ENCODE measurements around the gene NOX3.

The NOX3 gene

DNA sequence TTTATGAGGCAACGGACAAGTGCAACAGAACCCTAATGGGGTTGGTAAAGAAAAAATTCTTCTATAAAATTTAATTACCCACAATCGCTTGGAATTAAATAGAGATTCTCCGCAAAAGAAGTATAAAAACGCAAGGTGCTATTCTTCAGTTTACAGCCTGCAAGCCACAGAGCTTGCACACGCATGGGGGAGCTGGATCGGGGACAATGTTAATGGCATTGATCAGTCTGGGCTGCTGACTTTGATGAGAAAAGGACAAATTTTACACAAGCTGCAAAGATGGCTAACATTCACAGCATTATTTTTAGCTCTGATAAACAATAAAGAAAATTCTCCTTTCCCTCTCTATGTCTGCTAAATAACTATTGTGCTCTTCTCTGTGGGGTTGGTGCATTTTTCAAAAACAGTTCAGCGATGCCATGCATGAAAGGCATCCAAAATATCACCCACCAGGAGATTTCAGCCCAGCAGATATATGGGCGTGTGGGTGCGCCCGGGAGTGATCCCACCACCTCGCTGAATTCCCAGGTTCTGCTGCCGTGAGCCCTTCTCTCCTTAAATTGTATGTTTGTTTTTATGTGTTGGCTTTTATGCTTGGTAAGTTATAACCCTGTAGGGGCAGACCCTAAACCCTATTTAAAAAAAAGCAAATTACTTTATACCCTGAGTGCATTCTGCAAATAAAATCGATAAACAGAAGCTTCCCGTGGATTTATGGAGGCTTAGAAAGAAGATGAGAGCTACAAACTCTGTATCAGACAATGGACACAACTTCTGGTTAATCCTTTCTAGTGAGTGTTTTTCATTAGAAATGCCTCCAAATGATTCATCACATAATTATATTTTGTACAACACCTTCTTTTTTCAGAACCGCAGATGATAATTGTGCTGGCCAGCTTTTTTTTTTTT lies 55.6 kb downstream of the NOX3 start:
- no peak for DNase-seq (ENCODE audit: low spot score)

DNA sequence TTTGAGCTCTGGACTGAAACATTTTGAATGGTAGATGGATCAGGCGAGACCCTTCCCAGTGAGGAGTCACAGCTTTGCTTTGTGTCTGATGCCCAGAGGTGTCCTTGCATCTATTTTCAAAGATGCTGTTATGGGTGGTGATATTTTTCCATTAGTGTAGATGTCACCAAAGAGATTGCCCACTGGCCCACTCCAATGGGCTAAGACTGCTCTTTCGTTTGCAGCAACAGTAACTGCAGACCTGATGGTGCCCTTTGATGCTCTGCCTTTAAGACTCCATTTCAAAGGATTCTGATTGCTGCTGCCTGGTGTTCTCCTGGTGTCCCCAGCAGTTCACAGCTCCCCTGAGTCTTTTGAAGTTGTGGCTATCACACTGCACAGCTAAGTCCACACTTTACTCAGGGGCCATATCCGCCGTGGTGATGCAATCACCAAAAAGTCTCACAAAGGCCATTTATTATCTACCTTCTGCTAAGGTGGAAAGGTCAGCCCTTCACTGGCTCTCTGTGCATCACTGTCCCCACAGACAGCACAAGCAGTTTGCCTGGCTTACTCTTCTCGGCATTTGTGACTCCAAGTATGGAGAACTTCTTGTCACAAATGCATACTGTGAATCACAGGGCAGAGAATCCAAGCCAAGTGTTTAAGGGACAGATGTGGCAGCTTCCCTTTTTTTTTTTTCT lies 56.4 kb downstream of the NOX3 start:
- DNase-seq (ENCODE audit: low spot score), result no peak

DNA sequence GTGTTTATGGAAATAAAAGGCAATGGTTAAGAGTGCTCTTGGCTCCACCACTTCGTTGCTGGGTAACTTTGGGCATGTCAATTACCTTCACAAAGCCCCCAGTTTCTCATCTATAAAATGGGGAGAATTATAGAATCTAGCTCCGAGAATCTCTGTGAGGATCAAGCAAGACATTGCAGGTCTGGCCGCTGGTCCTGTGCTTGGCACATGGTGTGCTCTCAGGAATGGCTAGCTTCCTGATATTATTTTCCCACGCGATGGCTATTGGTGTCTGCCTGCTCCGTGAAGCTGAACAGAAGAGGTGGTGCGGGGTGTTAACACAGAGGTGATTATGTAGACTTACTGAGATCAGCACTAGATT lies 57.0 kb downstream of the NOX3 start:
- no peak for DNase-seq (ENCODE audit: low spot score)

DNA sequence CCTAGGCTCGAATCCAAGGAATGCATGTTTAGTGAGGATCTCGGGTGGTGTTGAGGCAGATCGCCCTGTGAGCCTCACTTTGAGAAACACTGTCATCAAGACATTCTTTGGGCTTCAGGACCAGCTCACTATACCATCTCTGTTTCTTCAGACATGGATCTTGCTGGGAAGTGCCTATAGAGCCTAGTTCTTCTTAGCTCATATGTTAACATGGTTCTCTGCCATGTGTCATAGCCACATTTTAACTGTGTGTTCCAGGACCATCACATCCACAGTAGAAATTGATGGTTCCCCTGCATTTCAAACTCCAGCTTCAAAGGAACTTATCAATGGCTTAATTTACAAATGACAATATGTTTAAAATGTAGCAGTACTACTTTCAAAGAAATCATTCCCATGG lies 57.4 kb downstream of the NOX3 start:
- no peak for DNase-seq (ENCODE audit: low spot score)

DNA sequence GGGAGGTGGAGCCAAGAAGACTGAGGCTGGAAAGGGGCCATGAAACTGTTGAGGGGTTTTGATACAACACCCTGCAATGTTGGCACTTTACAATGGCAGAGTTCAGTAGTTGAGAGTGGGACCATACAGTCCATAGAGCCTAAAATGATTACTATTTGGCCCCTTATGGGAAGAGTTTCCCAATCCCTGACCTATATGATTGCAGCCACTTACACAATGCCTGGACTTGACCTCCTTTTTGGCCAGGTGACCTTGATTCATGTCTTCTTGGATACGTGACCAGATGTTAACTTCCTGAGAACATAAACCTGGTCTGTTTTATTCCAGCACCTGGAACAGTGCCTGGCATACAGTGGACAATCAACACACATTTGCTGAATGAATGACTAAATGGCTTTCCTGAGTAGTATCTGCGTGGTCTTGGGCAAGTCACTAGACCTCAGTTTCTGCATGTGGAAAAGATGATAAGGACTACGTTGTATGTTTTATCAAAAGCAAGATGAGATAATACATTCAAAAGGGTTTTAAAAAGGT lies 58.4 kb downstream of the NOX3 start:
- DNase-seq (ENCODE audit: low spot score), result no peak

DNA sequence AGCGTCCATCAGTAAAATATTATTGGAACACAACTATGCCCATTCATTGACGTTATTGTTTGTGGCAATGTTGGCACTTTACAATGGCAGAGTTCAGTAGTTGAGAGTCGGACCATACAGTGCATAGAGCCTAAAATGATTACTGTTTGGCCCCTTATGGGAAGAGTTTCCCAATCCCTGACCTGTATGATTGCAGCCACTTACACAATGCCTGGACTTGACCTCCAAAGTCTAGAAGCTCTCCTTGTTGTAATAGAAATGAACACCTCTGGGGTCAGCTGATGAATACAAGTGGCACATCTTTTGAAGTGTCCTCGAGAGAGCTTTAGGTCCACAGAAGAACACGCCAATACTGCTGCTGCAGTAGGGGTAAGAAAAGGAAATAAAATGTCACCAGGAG lies 59.0 kb downstream of the NOX3 start:
- DNase-seq (ENCODE audit: low spot score), result no peak

DNA sequence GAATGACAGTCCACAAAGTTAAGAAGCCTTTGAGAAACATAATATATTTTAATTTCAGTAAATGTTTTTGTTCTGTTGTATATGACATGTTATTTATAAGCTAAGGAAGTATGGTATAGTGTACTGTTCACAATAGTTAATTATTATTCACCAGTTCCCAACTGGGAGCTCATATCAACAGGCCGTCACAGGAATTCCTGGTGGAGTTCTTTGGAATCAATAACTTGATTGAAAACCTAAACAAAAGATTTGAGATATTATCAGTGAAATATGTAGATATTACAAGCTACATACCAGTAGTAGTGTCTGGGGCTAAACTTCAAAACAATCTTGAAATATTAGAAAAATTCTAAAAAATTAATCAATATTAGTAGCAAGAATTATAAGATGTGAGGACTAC lies 60.3 kb downstream of the NOX3 start:
- no peak for DNase-seq (ENCODE audit: low spot score)

DNA sequence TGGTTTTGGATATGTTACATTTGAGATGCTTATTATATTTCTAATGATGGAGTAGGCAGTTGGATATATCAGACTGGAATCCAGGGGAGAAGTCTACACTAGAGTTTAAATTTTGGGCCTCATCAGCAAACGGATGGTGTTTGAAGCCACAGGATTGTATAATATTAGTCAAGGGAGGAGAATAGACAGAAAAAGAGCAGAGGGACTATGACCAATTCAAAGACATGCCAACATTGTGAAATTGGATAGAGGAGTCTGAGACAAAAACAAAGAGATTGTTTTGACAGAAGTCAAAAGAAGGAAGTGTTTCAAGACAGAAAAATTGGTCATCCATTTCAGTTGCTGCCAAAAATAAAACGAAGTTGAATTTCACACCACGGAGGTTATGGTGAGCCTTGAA lies 66.5 kb downstream of the NOX3 start:
- DNase-seq (ENCODE audit: low spot score), result no peak

DNA sequence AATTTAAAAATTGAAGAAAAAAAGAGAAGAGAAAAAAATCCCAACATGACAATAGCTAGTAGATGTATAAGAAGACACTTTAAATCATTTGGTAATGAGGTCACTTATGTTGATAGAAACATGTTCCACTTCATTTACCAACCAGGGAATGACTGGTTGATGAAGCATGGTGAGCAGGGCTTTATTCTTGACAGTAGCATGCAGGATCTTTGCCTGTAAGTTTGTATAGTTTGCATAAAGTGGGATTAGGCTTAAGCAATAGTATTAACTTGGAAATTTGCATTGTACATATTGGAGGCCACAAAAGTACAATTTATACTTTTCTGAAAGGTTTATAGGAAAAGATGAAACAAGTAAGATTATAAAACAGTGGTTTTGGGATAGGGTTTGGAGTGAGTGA lies 67.0 kb downstream of the NOX3 start:
- no peak for DNase-seq (ENCODE audit: low spot score)

DNA sequence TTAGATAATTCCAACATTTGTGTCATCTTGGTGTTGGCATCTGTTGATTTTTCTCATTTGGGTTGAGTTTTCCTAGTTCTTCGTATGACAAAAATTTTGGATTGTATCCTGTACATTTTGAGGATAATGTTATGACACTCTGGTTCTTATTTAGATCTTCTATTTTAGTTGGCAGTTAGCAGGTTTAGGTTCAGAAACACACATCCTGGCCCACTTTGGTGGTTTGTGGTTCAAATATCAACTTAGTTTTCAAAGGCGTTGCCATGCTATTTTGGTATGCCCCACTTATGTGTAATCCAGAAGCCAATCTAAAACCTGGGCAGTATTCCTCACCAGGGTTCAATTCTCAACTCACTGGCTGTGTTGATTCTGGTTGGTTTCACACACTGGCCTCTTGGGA lies 68.2 kb downstream of the NOX3 start:
- no peak for DNase-seq (ENCODE audit: low spot score)

DNA sequence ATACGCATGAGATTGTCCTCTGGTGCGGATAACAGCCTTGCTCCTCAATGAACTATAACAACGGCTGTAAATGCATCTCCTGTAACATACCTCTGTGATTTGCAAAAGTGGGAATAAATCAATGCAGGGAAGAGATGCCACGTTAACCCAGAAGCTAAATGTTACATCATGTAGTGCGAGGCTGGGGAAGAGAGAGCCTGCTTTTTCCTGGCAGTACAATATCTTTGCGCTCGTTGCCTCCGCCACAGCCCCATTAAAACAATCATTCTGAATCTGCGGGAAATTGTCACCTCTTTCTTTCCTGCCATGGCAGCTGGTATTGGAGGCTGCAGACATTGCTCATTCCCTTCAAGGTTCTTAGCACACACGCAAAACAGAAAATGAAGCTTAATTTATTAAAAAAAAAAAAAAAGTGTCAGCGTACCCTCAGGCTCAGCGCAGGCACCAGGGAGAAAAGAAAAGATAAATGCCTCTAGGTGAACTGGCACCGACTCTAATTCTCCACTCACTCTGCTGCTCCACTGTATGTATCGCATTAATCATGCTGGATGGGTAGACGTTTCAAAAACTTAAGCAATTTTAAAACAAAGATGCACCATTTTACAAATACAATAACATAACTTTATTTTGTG lies 71.2 kb downstream of the NOX3 start:
- no peak for DNase-seq (ENCODE audit: low spot score)

DNA sequence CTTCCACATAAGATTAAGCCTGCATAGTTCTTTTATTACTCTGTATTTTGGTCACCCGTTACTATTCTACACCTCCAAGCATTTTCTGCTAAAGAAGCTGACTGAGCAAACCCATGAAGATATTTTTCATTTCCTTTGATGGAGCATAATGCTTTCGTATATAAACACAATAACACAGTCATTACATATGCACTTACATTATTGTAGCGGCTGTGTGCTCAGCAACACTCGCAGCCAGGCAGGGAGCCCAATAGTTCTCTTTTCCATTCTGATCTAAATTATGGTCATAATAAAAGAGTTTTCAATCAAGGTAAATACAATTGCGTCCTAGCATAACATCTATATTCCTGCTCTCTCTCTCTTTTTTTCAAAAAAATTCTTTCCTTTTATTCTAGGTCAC lies 71.7 kb downstream of the NOX3 start:
- DNase-seq (ENCODE audit: low spot score), result no peak

DNA sequence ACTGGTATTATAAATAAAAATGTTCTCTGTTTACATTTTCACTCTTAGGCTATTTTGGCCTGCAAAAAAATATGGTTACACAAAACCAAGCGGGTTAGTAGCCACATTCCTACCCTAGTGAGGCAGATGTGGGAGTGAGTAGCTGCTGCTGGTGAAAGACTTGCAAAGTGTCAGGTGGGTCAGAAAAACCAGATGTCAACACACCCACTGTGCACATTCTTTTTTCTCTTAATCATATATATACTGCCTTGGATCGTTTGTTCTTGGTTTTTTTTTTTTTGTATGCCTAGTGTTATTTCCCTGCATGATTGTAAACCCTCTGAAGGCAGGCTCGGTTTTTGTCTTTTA lies 73.3 kb downstream of the NOX3 start:
- DNase-seq (ENCODE audit: low spot score), result no peak

DNA sequence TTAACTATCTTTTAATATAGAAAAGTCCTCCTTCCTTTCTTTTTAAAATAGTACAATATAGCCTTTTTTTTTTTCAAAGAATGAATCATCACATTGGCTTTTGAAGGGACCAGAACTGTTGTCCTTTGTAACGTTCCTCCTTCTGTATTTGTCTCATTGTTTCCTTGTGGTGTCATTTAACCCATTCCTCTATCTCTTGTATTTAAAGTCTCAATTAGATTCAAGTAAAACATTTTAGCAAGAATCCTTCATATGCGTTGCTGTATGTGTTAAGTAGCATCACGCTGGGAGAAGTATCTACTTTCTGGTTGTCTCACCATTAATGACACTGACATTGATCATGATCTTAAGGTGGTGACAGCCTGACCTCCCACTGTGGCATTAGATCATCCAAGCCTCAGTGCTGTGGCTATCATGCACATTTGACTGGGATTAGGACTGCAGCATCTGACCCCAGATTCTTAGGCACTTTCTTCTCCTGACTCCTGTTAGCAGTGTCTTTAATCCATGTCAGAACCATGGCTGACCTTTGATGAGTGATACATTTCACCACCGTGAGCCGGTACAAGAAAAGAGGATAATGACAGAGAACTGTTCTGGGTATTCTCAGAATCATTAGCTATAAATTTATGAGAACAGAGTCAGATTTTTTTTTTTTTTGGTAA lies 73.8 kb downstream of the NOX3 start:
- DNase-seq (ENCODE audit: low spot score), result no peak

DNA sequence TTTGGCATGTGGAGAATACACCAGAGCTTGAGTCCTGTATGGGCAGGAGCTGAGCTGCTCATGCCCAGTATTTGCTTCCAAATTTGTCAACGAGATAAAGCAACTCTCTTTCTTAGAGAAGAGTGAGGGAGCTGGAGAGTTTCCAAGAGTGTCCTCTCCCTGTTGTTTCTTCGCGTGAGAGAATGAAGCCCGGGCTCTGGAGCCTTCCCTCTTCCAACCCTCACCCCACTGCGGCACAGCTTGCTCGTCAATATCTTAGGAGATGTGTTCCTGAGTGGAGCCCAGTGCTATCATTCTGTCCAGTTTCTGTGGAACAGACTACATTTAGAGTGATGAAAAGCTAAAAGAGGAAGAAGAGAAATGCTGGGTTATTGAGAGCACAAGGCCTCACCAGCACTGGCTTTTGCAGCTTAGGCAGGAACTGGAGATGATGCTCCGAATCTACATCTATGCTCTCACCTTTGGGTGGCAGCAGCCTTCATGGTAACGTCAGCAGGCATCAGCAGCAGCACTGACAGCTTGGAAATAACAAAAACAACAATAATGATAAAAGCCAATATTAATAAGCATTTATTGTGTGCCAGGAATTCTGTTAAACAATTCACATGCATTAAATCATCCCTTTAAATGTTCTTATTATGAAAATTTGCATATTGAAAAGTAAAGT lies 74.8 kb downstream of the NOX3 start:
- no peak for DNase-seq (ENCODE audit: low spot score)

DNA sequence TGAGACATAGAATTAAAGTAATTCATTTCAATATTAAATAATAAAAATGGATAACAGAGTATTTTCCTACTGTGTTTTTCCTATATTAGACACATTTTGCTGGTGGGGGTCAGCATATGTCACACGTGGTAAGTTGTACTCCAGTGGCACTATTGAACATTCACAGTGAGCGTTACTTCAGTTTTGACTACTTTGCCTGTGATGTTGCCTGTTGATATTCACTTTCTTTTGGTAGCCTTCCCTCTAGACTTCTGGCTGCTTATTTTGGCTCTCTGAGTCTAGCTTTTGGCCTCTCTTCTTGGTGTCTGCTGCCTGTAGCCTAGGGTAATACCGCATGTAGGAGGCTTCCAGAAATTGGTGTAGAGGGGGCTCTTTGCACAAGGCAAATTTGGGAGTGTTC lies 76.9 kb downstream of the NOX3 start:
- DNase-seq (ENCODE audit: low spot score), result no peak

DNA sequence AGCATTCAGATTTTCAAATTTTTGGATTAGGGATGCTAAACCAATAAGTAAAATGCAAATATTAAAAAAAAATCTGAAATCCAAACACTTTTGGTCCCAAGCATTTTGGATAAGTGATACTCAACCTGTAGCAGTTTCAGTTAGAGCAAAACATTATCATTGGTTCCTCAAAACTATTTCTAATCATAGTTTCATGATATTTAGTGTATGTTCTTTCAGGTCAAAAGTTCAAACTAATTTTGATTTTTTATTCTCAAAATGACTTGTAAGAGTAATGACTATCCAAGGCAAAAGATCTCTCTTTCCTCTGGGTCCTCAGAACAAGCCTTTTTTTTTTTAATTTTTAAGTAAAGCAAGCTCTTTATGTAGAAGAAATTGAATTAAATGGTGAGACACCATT lies 77.4 kb downstream of the NOX3 start:
- no peak for DNase-seq (ENCODE audit: low spot score)

DNA sequence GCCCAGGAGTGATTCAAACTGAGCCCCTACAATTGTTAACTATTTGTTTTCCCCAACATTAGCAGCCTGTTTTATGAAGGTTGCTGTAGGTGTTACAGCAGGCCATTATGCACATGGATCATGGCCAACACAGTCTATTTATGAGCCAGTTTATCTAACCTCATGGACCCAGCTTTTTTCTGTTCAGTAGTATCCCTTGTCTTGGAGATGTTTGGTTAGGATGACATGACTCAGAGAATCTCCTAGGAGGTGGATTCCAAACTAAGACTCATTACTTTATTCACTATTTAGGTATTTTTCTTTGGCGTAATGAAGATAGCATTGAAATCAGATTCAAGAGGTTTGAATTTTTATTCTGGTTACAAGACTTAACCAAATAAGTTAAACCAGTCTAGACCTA lies 78.6 kb downstream of the NOX3 start:
- no peak for DNase-seq (ENCODE audit: low spot score)

DNA sequence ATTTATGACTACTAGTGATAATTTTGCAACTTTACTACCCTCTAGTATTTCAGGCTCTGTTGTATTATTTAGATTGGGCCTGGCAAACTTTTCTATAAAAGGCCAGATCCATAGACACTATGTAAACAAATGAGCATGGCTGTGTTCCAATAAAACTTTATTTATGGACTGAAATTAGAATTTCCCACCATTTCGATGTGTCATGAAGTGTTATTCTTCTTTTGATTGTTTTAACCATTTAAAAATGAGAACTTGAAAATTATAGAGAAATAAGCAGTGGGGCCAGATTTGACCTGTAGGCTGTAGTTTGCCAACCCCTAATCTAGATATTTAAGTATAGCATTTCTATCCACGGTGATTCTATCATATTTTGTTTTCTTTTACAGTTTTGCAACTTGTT lies 79.8 kb downstream of the NOX3 start:
- DNase-seq (ENCODE audit: low spot score), result no peak

DNA sequence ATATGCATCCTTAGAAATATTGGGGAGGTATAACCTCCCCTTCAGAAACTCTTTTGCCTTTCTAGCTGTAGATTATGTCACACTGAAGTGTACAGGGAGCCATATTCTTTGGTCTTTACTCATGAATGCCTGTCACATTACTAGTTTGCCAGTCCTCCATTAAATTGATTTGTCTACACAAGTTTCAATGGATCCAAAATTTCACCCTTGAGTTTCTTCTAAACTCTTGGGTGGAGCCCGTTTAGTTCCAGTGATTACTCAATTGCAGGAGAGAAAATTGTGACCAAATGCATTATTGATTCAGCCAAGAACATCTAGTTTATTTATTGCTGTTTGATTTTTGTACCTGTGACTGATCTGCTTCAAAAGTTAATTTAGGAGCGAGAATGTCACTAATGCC lies 81.0 kb downstream of the NOX3 start:
- DNase-seq (ENCODE audit: low spot score), result no peak

DNA sequence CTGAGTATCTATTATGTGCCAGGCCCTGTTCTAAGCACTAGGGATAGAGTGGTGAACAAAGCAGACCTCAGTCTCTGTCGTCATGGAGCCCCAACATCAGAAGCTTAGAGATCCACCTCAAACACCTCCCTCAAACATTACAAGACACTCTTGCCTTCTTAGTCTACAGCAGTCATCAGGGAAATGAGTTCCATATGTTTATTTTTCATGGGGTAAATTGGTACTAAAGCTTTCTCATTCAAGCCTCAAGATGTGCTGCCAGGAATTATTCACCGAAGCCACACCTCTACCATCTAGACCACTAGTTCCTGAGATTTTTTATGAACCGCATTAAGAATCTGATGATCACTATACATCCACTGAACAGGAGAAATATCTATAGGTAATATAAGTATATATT lies 82.4 kb downstream of the NOX3 start:
- no peak for DNase-seq (ENCODE audit: low spot score)

DNA sequence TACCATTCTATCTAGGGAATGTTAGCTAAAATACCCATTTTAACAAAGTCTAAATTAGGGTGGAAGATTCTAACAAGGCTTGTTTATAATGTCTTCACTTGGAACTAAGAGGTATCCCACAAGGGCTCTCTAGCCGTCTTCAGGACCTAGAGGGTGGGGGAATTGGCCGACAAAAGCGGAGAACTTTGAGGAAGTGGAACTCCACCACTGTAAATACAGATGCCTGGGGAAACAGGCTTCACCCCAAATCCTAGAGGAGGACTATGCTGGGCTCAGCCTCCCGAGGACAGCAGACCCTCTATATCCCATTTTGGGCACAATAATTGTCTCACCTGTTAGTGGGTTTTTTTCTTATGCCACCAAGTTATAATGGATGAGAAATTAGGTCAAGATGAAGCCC lies 83.4 kb downstream of the NOX3 start:
- no peak for DNase-seq (ENCODE audit: low spot score)

Data from hematopoietic multipotent progenitor cell treated with erythropoietin and hydrocortisone succinate and interleukin-3 and kit ligand, for 17 days (in vitro differentiated cells).